ENCODE results near the gene TM9SF1.

DNA sequence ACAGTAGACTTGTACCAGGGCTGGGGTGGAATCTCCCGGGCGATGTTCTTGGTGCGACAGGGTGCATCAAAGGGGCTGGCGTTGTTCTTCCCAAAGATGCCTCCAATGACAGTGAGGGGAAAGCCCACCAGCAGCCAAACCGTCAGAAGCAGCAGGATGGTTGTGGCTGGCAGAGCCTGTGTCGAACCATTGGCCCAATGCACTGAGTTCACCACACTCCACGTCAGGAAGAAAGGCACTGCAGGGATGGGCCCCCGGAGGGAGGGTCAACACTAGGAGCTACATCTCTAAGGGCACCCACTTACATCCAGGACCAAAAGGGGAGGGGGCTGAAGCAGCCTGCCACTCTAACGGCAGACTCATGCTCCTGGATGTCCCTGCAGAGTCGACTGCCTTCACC, 4.8 kb downstream of the TM9SF1 start:
- TF ChIP-seq POLR2AphosphoS5 (IDR thresholded peaks at IDR 0.05; ENCODE audit: low read length) (no peak), ZNF207 (IDR thresholded peaks at IDR 0.05; ENCODE audit: borderline replicate concordance) (no peak), TAF1 (IDR thresholded peaks at IDR 0.05; ENCODE audit: borderline replicate concordance, low read depth, low read length) (no peak), SMAD1 (IDR thresholded peaks at IDR 0.05; ENCODE audit: low read depth, partially characterized antibody) (no peak), NRF1 (conservative IDR thresholded peaks at IDR 0.05; ENCODE audit: low read depth, low read length) (no peak)
- TF ChIP-seq, protein P1, sequence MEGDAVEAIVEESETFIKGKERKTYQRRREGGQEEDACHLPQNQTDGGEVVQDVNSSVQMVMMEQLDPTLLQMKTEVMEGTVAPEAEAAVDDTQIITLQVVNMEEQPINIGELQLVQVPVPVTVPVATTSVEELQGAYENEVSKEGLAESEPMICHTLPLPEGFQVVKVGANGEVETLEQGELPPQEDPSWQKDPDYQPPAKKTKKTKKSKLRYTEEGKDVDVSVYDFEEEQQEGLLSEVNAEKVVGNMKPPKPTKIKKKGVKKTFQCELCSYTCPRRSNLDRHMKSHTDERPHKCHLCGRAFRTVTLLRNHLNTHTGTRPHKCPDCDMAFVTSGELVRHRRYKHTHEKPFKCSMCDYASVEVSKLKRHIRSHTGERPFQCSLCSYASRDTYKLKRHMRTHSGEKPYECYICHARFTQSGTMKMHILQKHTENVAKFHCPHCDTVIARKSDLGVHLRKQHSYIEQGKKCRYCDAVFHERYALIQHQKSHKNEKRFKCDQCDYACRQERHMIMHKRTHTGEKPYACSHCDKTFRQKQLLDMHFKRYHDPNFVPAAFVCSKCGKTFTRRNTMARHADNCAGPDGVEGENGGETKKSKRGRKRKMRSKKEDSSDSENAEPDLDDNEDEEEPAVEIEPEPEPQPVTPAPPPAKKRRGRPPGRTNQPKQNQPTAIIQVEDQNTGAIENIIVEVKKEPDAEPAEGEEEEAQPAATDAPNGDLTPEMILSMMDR (IDR thresholded peaks at IDR 0.05 in 2 of 3, conservative IDR thresholded peaks at IDR 0.05 in 1 of 3; ENCODE audit: control insufficient read depth in 2 of 3, extremely low read depth in 1 of 3, insufficient read depth in 1 of 3, low read depth in 3 of 3, low read length in 3 of 3) = no peak
- TF ChIP-seq, protein P2, sequence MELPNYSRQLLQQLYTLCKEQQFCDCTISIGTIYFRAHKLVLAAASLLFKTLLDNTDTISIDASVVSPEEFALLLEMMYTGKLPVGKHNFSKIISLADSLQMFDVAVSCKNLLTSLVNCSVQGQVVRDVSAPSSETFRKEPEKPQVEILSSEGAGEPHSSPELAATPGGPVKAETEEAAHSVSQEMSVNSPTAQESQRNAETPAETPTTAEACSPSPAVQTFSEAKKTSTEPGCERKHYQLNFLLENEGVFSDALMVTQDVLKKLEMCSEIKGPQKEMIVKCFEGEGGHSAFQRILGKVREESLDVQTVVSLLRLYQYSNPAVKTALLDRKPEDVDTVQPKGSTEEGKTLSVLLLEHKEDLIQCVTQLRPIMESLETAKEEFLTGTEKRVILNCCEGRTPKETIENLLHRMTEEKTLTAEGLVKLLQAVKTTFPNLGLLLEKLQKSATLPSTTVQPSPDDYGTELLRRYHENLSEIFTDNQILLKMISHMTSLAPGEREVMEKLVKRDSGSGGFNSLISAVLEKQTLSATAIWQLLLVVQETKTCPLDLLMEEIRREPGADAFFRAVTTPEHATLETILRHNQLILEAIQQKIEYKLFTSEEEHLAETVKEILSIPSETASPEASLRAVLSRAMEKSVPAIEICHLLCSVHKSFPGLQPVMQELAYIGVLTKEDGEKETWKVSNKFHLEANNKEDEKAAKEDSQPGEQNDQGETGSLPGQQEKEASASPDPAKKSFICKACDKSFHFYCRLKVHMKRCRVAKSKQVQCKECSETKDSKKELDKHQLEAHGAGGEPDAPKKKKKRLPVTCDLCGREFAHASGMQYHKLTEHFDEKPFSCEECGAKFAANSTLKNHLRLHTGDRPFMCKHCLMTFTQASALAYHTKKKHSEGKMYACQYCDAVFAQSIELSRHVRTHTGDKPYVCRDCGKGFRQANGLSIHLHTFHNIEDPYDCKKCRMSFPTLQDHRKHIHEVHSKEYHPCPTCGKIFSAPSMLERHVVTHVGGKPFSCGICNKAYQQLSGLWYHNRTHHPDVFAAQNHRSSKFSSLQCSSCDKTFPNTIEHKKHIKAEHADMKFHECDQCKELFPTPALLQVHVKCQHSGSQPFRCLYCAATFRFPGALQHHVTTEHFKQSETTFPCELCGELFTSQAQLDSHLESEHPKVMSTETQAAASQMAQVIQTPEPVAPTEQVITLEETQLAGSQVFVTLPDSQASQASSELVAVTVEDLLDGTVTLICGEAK (IDR thresholded peaks at IDR 0.05; ENCODE audit: borderline replicate concordance) = no peak
- TF ChIP-seq, protein P3, sequence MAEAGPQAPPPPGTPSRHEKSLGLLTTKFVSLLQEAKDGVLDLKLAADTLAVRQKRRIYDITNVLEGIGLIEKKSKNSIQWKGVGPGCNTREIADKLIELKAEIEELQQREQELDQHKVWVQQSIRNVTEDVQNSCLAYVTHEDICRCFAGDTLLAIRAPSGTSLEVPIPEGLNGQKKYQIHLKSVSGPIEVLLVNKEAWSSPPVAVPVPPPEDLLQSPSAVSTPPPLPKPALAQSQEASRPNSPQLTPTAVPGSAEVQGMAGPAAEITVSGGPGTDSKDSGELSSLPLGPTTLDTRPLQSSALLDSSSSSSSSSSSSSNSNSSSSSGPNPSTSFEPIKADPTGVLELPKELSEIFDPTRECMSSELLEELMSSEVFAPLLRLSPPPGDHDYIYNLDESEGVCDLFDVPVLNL (IDR thresholded peaks at IDR 0.05; ENCODE audit: low read depth, low read length) = no peak

Measured in GM12878 (cell line).